C4-2B (cell line): ENCODE measurements around the gene SMIM31.
A peak's percentile ranks its signal among the peaks of the same experiment; 100 is the strongest.

Source experiments
- H3K27ac ChIP-seq: fragments of 450-650 bp; 2 replicates; pipeline ENCODE4 v1.5.1; 2017
- ZFX ChIP-seq: fragments of 450-650 bp; IDR thresholded peaks from 2 replicates; pipeline ENCODE4 v1.6.1; 2017
- TF ChIP-seq, protein P1 (sequence below): fragments of 450-650 bp; conservative IDR thresholded peaks from 2 replicates; pipeline ENCODE4 v1.5.1; 2017; ENCODE audit warnings: mild to moderate bottlenecking

SMIM31 gene

DNA sequence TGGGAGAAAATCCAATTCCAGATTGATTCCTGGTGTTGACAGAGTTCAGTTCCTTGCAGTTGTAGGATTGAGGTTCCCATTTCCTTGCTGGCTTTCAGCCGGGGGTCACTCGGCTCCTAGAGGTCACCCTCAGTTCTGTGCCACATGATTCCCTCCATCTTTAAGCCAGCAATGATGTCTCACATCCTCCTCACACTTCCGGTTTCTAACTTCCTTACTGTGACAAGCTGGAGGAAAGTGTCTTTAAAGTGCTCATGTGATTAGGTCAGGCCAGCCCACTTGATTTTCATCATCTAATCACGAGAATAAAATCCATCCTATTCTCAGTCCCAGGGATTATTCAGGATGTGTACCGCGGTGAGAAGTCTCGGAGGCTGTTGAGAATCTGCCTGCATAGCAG is 19.4 kb upstream of the SMIM31 start:
- TF ChIP-seq ZFX: no peak
- TF ChIP-seq, protein P1, sequence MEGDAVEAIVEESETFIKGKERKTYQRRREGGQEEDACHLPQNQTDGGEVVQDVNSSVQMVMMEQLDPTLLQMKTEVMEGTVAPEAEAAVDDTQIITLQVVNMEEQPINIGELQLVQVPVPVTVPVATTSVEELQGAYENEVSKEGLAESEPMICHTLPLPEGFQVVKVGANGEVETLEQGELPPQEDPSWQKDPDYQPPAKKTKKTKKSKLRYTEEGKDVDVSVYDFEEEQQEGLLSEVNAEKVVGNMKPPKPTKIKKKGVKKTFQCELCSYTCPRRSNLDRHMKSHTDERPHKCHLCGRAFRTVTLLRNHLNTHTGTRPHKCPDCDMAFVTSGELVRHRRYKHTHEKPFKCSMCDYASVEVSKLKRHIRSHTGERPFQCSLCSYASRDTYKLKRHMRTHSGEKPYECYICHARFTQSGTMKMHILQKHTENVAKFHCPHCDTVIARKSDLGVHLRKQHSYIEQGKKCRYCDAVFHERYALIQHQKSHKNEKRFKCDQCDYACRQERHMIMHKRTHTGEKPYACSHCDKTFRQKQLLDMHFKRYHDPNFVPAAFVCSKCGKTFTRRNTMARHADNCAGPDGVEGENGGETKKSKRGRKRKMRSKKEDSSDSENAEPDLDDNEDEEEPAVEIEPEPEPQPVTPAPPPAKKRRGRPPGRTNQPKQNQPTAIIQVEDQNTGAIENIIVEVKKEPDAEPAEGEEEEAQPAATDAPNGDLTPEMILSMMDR: no peak
- H3K27ac ChIP-seq: no peak overlapping the region

DNA sequence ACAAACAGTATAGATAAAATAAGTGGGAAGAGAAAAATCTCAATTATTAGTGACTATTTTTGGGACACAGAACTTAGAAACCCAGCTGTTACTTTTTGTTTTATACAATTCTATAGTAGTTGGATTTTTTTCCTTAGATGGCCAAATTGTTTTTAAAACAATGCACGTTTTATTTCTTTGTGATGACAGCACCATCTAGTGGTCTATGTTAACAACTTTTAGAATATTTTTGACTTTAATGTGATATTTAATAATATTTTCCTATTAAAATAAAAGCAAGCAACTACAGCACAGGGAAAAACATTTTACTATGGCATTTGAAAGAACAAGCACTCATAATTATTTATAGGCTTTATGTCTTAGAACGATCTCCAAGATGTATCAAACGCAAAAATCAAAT is 5.6 kb upstream of the SMIM31 start:
- TF ChIP-seq ZFX: no peak
- TF ChIP-seq, protein P1: peak; percentile 58
- H3K27ac ChIP-seq: no peak overlapping the region

DNA sequence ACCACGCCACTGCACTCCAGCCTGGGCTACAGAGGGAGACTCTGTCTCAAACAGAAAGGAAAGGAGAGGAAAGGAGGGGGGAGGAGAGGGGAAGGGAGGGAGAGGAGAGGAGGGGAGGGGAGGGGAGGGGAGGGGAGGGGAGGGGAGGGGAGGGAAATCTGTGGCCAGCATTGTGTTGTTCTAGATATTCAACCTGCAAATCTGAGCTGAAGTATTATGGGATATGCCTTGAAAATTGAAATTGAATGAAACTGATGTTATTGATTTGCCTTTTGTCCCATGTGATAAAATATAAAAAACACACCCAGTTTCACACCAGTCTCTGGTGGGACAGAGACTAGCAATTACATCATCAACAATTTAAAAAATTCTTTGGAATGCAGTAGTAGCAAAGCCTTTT is 1.5 kb downstream of the SMIM31 start:
- TF ChIP-seq, protein P1: no peak
- no peak for TF ChIP-seq ZFX
- H3K27ac ChIP-seq: no peak overlapping the region

DNA sequence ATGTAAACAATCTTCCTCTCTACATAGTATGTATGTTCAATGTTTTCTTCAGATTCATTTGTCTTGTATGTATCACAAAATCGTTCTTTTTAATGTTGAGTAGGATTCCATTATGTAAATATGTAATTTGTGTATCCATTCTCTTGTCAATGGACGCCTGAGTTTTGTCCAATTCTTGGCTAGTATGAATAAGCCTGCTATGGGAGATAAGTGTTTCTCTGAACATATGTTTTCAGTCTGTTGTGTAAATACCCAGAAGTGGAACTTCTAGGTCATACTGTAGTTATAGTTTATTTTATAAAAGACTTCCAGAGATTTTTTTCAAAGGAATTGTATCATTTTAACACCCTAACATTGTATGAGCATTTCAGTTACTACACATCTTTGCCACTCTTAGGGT is 2.8 kb downstream of the SMIM31 start:
- H3K27ac ChIP-seq: no peak overlapping the region
- TF ChIP-seq ZFX: no peak
- TF ChIP-seq, protein P1: no peak

DNA sequence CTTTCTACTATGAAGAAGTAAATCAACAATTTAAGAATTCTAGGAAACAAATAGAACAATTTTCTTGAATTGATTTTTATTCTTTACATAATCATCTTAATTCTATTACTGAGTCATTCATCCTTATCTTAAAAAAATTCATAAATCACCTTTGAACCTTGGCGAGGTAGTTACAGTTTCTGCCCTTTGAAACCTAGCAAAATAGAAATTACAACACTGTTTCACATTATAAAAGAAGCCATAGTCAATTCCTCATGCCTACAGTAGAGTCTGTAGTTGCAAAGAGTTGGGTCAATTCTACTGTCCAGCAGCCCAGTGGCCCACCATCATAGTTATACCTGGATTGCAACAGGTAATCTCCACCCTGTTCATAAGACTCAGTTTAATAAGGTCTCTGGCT is 7.3 kb downstream of the SMIM31 start:
- TF ChIP-seq ZFX: no peak
- TF ChIP-seq, protein P1: no peak
- no peak overlapping the region for H3K27ac ChIP-seq

DNA sequence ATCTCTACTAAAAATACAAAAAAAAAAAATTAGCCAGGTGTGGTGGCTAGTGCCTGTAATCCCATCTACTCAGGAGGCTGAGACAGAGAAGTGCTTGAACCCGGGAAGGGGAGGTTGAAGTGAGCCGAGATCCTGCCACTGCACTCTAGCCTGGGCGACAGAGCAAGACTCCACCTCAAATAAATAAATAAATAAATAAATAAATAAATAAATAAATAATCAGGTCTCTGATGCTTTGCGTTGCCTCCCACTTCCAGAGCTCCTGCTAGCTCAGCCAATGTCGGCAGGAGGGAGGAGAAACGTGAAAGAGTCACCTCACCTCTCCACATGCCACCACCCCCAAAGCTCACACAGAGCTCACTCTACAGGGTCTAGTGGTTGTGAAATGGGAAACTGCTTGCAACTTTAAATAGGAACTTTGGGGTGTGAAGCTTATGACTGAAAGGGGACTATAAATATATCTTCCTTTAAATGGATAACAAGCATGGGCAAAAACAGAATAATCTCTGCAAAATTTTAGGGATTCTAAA is 7.9 kb downstream of the SMIM31 start:
- H3K27ac ChIP-seq: no peak overlapping the region
- TF ChIP-seq, protein P1: no peak
- no peak for TF ChIP-seq ZFX

DNA sequence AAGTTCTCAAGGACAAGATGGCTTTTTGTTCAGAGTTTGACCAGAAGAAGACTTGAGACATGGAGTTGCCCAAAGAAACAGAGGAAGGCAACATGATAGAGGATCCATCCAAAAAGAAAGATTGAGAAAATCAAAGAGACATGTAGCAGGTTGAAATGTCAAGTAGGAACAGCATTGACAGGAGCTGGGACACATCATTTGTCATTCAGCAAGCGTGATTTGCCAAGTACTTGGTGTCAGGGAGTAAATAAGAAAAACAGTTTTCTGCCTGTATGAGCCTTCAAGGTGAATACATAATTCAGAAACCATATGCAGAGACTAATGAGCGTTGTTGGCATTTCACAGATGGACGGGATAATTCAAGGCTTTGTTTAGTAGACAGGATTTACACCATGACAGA is 11.2 kb downstream of the SMIM31 start:
- no peak overlapping the region for H3K27ac ChIP-seq
- TF ChIP-seq ZFX: no peak
- TF ChIP-seq, protein P1: no peak
